Left ventricle myocardium inferior (tissue), 1 donor: ENCODE measurements around the gene PLSCR2. TPM values are rescaled to one million over a fixed set of nuclear protein-coding genes. Genes with fewer than 3 reads are reported as not detected.
"Not testable (repeated sequence)": the region's sequence is repeated elsewhere in the genome, so short reads cannot be mapped to it uniquely, and the experiment has no call there.

Source experiments
- DNase-seq: peaks from one replicate; pipeline ENCODE4 v3.0.0-alpha.2; 2020
- H3K27ac ChIP-seq: fragments of 200-600 bp; replicated peaks from 2 replicates; pipeline ENCODE4 v1.8.0; 2021
- H3K27me3 ChIP-seq: fragments of 200-600 bp; 2 replicates; pipeline ENCODE4 v1.8.0; 2021; ENCODE audit warnings: low read depth
- H3K36me3 ChIP-seq: fragments of 200-600 bp; 2 replicates; pipeline ENCODE4 v1.8.0; 2021
- H3K4me1 ChIP-seq: fragments of 200-600 bp; 2 replicates; pipeline ENCODE4 v1.8.0; 2021
- H3K4me3 ChIP-seq: fragments of 200-600 bp; 2 replicates; pipeline ENCODE4 v1.8.0; 2021; ENCODE audit warnings: mild to moderate bottlenecking, moderate library complexity
- H3K9me3 ChIP-seq: fragments of 200-600 bp; replicated peaks from 2 replicates; pipeline ENCODE4 v1.8.0; 2021
- CTCF ChIP-seq: fragments of 200-600 bp; IDR thresholded peaks from 2 replicates; pipeline ENCODE4 v1.8.0; 2021; ENCODE audit warnings: antibody characterized with exemption, mild to moderate bottlenecking, borderline replicate concordance
- intact Hi-C: fragments of 100-400 bp; cut with micrococcal nuclease; formaldehyde crosslinking; loops from one replicate; pipeline ENCODE4 v1.11.0; 2022
- total RNA-seq: library from RNA; stranded (reverse); fragmentation: NEBNext Ultra II Directional; extraction: Animal tissue kit (Norgen Biotek cat#: 25700); gene quantifications from one replicate; pipeline ENCODE4 v1.2.1, GENCODE V29; 2021
- donor health status: DM: no; HTN: yes; CAD: no; lungs with severe emphysema.

Gene PLSCR2
- total RNA-seq, 1 donor from 2014 or later: not detected

- Histone ChIP-seq H3K36me3 (no peaks in the 10 kb centered on the region), H3K27me3 (no peaks in the 10 kb centered on the region), H3K27ac (no peak overlapping the region), H3K4me3 (no peak overlapping the region), H3K9me3 (no peaks in the 10 kb centered on the region), H3K4me1 (no peaks in the 10 kb centered on the region)
- TF ChIP-seq CTCF: no peak
- no peak for DNase-seq
- intact Hi-C loops: no loop called here
Measured at GRCh38 chr3:146454796-146455195, 14.6 kb downstream of the PLSCR2 start.

GRCh38 chr3:146449613-146450012 lies 19.7 kb downstream of the PLSCR2 start:
- Histone ChIP-seq H3K9me3 (peaks cover 34% of the 10 kb centered on the region), H3K27me3 (no peaks in the 10 kb centered on the region), H3K36me3 (no peaks in the 10 kb centered on the region), H3K4me1 (no peaks in the 10 kb centered on the region), H3K4me3 (no peak overlapping the region), H3K27ac (no peak overlapping the region)
- intact Hi-C loops: no loop called here
- TF ChIP-seq CTCF: no peak
- DNase-seq: no peak

GRCh38 chr3:146449076-146449475 lies 20.3 kb downstream of the PLSCR2 start:
- Histone ChIP-seq H3K27me3 (no peaks in the 10 kb centered on the region), H3K9me3 (peaks cover 34% of the 10 kb centered on the region), H3K4me3 (no peak overlapping the region), H3K4me1 (no peaks in the 10 kb centered on the region), H3K36me3 (no peaks in the 10 kb centered on the region), H3K27ac (no peak overlapping the region)
- intact Hi-C loops: no loop called here
- no peak for TF ChIP-seq CTCF
- DNase-seq: no peak

- no peak for DNase-seq
- Histone ChIP-seq H3K27me3 (no peaks in the 10 kb centered on the region), H3K27ac (no peak overlapping the region), H3K9me3 (peaks cover 34% of the 10 kb centered on the region), H3K36me3 (no peaks in the 10 kb centered on the region), H3K4me3 (no peak overlapping the region), H3K4me1 (no peaks in the 10 kb centered on the region)
- intact Hi-C loops: no loop called here
- no peak for TF ChIP-seq CTCF
Measured at GRCh38 chr3:146446026-146446425, 23.3 kb downstream of the PLSCR2 start.

- H3K27ac ChIP-seq, H3K27me3 ChIP-seq, H3K4me3 ChIP-seq, DNase-seq, H3K36me3 ChIP-seq, H3K4me1 ChIP-seq, intact Hi-C loops: not testable (repeated sequence)
- peaks cover 17% of the 10 kb centered on the region for H3K9me3 ChIP-seq
Measured at GRCh38 chr3:146440310-146440709, 29.1 kb downstream of the PLSCR2 start.

- Histone ChIP-seq H3K9me3 (peaks cover 29% of the 10 kb centered on the region), H3K27ac (no peak overlapping the region), H3K4me1 (no peaks in the 10 kb centered on the region), H3K27me3 (no peaks in the 10 kb centered on the region), H3K4me3 (no peak overlapping the region), H3K36me3 (no peaks in the 10 kb centered on the region)
- intact Hi-C loops: no loop called here
- no peak for DNase-seq
- no peak for TF ChIP-seq CTCF
Measured at GRCh38 chr3:146432066-146432465, 37.3 kb downstream of the PLSCR2 start.
